K562 treated with DMSO at 1 percent for 48 hours (cell line): Measurements from ENCODE around the gene ZCCHC2. TPM values are rescaled to one million over a fixed set of nuclear protein-coding genes. Genes with fewer than 3 reads are reported as not detected.

Experiments
- total RNA-seq: library from RNA; unstranded; fragments of 300-600 nt; gene quantifications from 2 replicates; pipeline ENCODE4 v1.2.3, GENCODE V29; 2022; ENCODE audit warnings: low replicate concordance; ENCODE audit errors: extremely low read depth

Gene ZCCHC2
- not detected in 2 replicates for total RNA-seq

GRCh38 chr18:62522504-62523254 lies at the start of gene ZCCHC2:
Gene ZCCHC2 (plus strand): TSS chr18:62523025. CDS start chr18:62523425, 400 bp downstream.

Other genes starting within 250 kb of the ZCCHC2 start
- not detected in 2 replicates for gene TNFRSF11A, start 197.7 kb upstream of the ZCCHC2 start, total RNA-seq
- gene PHLPP1, start 192.5 kb downstream of the ZCCHC2 start, total RNA-seq: not detected in 2 replicates